ENCODE data around the gene C19orf25.

Gene C19orf25

GRCh38 chr19:1427221-1427920 is 51.6 kb downstream of the C19orf25 start:
- DNase-seq = no peak

- DNase-seq = no peak
These were observed 52.3 kb downstream of the C19orf25 start for GRCh38 chr19:1426736-1427135.

DNA sequence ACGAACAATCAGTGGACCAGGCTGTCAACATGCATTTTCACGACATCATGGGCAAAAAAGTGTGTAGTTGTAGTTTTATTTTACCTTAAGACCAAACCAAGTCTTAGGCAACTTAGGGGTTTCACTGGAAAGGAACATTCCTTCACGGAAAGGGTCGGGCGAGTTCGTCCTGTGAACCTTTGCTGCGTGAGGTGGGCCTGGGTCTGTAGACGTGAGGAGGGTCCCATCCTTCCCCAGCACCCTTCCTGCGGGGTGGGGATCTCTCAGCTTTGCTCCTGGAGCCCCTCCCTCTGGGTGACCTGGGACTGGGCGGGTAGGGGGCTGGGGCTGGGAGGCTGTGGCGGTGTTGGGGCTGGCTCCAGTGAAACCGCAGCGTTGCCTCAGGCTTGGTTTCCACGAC is 53.1 kb downstream of the C19orf25 start:
- DNase-seq = no peak

GRCh38 chr19:1425102-1425837 is 53.7 kb downstream of the C19orf25 start:
- DNase-seq = no peak

- no peak for DNase-seq
These were observed 54.6 kb downstream of the C19orf25 start for GRCh38 chr19:1424192-1424955.

DNA sequence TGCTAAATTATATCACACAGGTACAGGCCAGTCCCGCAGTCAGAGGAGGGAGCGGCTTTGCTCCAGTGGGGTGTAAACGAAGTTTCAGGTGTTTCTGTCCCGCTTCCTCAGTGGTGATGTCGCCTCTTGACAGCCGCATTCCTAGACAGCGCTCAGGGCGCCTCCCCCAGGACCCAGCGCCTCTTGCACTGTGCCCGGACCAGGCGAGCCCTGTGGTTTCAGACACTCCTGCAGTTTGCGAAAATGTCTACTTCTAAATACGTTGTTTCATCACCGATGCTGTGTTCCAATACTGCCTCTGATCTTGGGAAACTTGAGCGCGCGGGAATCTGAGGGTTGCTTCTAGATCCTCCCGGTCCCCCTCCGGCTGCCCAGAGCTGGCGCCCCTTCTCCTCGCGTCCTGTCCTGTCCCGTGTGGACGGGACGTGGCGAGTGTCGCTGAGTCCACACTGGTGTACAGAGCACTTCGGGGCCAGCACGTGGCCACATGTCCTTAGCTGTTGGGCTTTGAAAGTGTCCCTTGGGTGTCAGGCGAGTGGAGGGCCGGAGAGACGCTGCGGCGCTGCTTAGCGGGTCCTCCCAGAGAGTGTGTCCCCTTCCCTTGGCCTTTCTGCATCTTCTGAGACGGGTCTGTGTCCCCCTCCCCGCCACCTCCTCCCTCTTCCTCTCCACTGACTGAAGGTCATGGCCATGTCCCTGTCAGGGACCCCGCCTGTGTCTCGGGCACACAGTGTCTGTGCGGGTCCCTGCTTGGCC is 55.4 kb downstream of the C19orf25 start:
- DNase-seq = no peak
